ENCODE data around the gene ADGRL2.

Gene ADGRL2

DNA sequence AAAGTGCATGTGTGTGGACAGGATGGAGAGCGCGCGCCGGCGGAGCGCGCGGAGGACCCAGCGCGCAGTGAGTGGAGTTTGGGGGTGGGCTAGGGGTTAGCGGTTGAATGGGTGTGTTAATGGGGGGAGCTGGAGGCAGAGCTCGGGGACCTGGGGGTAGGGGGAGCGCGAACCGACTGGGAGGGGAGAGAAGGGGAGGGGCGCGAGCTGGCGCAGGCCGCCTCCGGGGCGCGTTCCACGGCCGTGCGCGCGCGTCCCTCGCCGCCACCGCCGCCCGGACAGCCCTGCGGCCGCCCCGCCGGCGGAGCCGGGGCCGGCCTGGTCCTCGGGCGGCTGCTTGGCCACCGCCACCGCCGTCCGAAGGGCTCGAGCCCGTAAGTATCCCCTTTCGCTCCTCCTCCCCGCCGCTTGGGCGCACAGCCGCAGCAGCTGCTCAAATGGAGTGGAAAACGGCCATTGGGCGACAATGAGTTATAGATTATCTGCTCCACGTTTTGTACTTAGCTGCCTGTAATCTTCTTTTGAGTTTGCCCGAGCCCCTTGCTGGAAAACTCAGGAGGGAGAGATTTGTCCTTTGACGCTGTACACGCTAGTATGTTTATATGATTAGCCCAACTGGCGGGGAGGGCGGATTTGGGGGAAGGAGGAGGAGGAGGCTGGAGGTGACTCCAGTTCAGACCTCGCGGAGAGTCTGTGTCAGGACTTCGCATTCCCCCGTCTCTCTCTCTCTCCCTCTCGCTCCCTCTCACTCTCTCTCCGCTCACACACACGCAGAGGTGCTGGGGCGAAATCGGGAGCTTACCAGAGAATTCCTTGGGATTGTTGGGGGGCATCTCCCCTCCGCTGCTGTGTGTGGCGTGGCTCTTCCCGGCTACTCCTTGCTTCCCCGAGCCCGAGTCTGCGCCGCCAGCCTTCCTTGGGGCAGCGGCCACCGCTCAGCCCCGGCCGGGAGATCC is at the start of gene ADGRL2:
ADGRL2 (plus strand) TSS at position 240 of the 956 bp plus-strand sequence. CDS start 36,051 bp downstream, outside the sequence.
- peak within 1 kb of the TSS; percentile 100 for H3K27ac Mint-ChIP-seq
- H3K4me3 Mint-ChIP-seq = peak within 1 kb of the TSS; percentile 95
- TF ChIP-seq, protein P1, sequence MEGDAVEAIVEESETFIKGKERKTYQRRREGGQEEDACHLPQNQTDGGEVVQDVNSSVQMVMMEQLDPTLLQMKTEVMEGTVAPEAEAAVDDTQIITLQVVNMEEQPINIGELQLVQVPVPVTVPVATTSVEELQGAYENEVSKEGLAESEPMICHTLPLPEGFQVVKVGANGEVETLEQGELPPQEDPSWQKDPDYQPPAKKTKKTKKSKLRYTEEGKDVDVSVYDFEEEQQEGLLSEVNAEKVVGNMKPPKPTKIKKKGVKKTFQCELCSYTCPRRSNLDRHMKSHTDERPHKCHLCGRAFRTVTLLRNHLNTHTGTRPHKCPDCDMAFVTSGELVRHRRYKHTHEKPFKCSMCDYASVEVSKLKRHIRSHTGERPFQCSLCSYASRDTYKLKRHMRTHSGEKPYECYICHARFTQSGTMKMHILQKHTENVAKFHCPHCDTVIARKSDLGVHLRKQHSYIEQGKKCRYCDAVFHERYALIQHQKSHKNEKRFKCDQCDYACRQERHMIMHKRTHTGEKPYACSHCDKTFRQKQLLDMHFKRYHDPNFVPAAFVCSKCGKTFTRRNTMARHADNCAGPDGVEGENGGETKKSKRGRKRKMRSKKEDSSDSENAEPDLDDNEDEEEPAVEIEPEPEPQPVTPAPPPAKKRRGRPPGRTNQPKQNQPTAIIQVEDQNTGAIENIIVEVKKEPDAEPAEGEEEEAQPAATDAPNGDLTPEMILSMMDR (IDR thresholded peaks at IDR 0.05) = no peak
- DNase-seq = peak; percentile 79
- peaks cover 47% of the 10 kb centered on the region for H3K4me1 Mint-ChIP-seq
- H3K36me3 Mint-ChIP-seq (ENCODE audit: low read depth) = no peaks in the 10 kb centered on the region
- peaks cover 3% of the 10 kb centered on the region for H3K27me3 Mint-ChIP-seq (ENCODE audit: low read depth, poor library complexity)
- H3K9me3 Mint-ChIP-seq = no peaks in the 10 kb centered on the region

DNA sequence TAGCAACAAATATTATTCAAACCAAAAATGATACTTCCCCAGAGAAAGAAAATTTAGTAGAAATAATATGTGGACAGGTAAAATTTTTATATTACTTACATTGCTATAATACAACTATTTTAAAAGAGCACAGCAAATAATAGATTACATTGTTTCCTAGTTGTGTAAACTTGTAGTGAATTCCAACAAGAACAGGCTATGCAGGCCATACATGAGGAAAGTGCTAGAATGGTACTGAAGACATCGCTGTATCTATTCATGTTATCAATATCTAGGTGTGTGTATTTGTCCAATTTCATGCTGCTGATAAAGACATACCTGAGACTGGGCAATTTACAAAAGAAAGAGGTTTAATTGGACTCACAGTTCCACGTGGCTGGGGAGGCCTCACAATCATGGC is 47.9 kb upstream of the ADGRL2 start:
- no peaks in the 10 kb centered on the region for H3K4me1 Mint-ChIP-seq
- H3K9me3 Mint-ChIP-seq = peaks cover 3% of the 10 kb centered on the region
- H3K27me3 Mint-ChIP-seq (ENCODE audit: low read depth, poor library complexity) = no peaks in the 10 kb centered on the region
- DNase-seq = no peak
- H3K36me3 Mint-ChIP-seq (ENCODE audit: low read depth) = no peaks in the 10 kb centered on the region
- TF ChIP-seq, protein P1 (IDR thresholded peaks at IDR 0.05) = no peak
- no peak overlapping the region for H3K4me3 Mint-ChIP-seq
- no peak overlapping the region for H3K27ac Mint-ChIP-seq

DNA sequence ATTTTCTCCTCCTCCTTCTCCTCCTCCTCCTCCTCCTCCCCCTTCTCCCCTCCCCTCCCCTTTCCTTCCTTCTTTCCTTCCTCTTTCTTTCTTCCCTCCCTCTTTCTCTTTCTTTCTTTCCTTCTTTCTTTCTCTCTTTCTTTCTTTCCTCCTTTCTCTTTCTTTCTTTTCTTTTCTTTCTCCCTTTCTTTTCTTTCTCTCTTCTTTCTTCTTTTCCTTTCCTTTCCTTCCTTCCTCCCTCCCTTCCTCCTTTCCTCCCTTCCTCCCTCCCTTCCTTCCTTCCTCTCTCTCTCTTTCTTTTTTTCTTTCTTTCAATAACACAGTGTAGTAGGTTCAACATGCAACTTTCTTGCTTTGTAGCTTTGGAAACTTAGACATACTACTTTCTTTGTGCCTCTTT is 46.3 kb upstream of the ADGRL2 start:
- H3K4me1 Mint-ChIP-seq = no peaks in the 10 kb centered on the region
- TF ChIP-seq, protein P1 (IDR thresholded peaks at IDR 0.05) = no peak
- no peak overlapping the region for H3K4me3 Mint-ChIP-seq
- no peaks in the 10 kb centered on the region for H3K9me3 Mint-ChIP-seq
- H3K36me3 Mint-ChIP-seq (ENCODE audit: low read depth) = no peaks in the 10 kb centered on the region
- no peak overlapping the region for H3K27ac Mint-ChIP-seq
- H3K27me3 Mint-ChIP-seq (ENCODE audit: low read depth, poor library complexity) = no peaks in the 10 kb centered on the region
- no peak for DNase-seq

DNA sequence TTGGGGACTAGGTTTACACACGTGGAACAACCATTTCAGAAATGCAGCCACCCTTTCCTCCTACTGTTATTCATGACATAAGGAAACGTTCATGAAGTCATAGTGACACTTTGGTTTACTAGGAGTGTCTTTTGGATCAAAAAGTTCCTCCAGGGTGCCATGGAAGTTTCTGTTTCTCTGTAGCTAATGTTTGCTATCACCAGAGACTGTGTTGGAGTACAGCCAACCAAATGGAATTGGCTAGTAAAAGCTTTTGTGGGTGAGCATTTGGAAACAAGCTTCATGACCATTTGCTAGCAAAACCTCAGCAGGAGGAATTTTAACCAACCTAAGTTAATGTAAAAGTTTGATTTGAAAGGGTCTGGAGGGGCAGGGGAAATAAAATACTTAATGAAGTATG is 43.9 kb upstream of the ADGRL2 start:
- no peak for DNase-seq
- Mint-ChIP-seq H3K36me3 (ENCODE audit: low read depth) (no peaks in the 10 kb centered on the region), H3K4me3 (no peak overlapping the region), H3K27ac (no peak overlapping the region), H3K9me3 (no peaks in the 10 kb centered on the region), H3K27me3 (ENCODE audit: low read depth, poor library complexity) (no peaks in the 10 kb centered on the region), H3K4me1 (no peaks in the 10 kb centered on the region)
- TF ChIP-seq, protein P1 (IDR thresholded peaks at IDR 0.05) = no peak

DNA sequence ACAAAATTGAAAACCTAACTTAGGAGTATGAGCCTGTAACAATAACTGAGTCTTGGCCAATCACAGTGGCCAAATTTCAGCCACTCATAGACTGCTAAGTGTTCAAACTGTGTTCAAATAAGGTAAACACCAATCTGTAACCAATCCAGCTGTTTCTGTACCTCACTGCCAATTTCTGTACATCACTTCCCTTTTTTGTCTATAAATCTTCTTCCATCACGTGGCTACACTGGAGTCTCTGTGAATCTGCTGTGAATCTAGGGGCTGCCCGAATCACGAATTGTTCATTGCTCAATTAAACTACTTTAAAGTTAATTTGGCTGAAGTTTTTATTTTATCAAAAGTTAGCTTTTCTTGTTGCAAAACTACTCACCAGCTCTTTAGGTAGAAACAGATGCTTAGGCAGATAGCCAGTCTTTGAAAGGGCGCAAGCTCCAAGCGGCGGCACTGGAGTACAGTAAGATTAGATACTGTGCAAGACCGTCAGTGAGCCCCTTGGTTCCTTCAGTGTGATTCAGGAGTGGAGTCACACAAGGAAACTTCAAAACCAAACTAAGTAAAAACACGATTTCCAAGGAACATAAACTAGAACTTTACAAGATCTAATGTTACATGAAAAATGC is 43.2 kb upstream of the ADGRL2 start:
- Mint-ChIP-seq H3K27ac (no peak overlapping the region), H3K4me1 (no peaks in the 10 kb centered on the region), H3K4me3 (no peak overlapping the region), H3K36me3 (ENCODE audit: low read depth) (no peaks in the 10 kb centered on the region), H3K9me3 (no peaks in the 10 kb centered on the region), H3K27me3 (ENCODE audit: low read depth, poor library complexity) (no peaks in the 10 kb centered on the region)
- TF ChIP-seq, protein P1 (IDR thresholded peaks at IDR 0.05) = no peak
- DNase-seq = no peak
